ENCODE data around the gene ACVR1.
"Not testable (repeated sequence)": the region's sequence is repeated elsewhere in the genome, so short reads cannot be mapped to it uniquely, and the experiment has no call there.

The ACVR1 gene

DNA sequence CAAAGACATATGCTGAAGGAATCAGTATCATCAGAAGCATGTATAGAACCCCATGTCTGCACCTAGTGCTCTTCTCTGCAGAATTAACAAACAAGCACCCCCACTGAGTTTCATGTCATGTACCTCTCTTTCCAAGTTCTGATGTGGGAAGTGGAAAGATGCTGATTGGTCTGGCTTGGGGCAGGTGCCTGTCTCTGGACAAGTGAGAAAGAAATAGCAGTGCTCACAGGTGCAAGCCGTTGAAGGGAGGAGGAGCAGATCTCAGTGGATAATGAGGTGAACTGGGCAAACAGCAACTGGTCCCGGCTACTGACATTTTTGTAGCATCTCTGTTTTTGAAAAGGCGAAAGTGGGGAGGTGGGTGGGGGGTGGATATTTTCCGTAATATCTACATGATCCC lies 17.5 kb upstream of the ACVR1 start:
- DNase-seq, result no peak

DNA sequence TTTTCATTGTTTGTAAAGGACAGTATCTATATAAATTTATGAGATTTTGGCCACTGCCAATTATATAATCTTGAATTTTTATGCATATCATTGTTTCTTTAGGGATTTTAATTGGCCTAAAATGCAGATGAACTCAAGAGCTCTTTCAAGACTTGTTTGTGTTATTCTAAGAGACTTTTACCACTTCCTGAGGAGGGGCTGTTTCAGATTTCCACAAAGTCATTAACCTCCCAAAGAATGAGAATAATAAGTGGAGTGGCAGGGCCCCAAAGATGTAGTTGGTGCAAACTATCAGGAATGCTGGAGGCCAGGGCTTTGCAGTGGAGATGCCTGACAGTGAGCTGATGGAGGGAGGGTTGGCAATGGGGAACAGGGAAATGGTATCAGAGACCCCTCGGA lies 15.5 kb upstream of the ACVR1 start:
- peak; percentile 23 for DNase-seq

DNA sequence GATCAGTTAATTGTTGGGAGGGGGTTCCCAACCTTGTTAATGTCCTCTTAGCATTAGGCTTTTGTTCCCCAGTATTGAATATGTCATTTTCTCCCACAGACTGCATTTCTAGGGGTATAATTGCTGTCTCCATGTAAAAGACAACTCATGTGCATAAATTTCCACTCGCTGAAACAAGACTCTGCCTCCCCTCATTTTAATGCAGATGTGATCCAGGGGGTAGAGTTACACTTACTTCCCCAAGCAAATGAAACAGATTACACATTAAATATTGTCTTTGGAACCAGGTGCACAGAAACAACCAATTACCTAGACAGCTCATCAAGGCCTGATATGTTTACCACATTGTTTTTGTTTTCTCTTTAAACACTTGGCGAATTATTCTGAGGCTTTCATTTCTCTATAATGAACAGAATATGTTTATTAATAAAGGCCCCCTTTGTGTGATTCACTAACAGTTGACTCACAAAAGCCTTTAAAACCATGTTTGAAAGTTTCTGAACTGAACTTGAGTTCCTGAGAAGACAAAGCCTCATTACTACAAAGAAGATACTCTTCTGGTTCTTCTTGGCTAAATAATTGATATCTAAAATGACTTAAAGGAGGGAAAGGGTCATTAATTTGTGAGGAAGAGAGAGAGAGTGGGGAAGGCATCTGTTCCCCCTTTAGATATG lies 15.0 kb upstream of the ACVR1 start:
- peak; percentile 68 for DNase-seq

DNA sequence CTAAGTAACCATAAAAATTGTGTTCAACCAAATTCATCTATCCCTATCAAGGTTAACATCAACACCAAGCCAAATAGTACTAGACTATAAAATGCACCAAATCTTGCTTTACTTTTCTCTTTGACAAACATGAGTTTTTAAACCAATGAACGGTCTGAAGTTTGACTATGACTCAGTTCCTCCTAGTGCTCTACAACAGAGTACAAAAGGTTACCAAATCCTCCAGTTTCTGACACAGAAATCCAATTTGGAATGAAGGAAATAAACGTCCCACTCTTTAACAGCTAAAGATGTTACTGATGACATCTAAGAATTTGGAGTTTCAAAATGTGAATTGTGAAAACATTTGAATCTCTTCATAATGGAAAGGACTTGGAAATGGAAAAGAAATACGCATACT lies 11.8 kb upstream of the ACVR1 start:
- no peak for DNase-seq

DNA sequence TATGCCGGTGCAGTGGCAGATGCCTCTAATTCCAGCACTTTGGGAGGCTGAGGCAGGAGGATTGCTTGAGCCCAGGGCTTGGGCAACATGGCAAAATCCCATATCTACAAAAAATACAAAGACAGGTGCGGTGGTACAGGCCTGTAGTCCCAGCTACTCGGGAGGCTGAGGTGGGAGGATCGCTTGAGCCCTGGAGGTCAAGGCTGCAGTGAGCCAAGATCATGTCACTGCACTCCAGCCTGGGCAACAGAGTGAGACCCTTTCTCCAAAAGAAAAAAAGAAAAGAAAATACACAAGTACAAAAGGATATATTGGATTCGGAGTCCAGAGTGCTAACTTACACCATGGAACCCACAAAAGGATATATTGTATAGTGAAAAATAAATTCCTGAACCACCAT lies 8.4 kb upstream of the ACVR1 start:
- DNase-seq, result not testable (repeated sequence)

DNA sequence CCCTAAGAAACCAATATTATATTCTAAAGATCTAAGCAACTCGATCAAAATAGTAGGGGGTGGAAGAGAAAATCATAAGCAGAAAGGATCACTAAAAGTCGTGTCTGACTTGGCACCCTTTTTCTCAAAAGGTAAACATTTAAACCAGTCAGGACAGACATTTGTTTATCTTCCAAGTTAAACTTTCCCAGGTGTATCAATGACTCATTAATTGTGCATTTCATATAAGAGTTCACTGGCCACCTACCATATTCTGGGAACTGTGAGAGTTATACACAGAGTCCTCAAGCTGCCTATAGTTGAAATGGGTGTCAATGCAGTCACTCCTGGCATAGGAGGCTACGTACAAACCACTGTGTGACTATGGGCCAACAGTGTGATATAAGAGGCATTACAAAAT lies 4.8 kb upstream of the ACVR1 start:
- no peak for DNase-seq

DNA sequence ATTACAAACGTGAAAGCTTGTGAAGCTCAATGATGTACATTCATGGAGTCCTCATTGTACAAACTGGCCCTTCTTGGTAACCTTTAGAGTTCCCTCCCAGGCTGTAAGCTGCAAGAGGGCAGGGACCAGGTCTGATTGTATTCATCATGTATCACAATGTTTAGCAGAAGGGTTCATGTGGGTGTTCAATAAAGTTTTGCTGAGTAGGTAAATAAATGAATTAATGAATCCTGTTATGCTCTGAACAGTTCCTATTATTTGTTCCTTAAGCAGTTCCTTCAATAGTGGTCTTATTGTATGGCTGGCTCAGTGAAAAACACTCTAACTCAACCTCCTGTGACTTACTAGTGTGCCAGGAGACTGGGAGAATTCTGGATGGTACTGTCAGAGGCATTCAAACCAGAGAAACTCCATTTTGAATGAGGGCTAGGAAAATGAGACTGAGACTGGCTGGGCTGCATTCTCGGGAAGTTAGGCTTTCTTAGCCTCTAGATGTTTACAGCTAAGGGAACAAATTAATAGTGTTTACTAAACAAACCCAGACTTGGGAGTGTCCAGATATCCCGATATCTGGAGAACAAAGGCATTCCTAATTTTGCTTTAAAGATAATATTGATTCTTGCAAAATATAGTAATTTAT lies 1.8 kb upstream of the ACVR1 start:
- DNase-seq, result no peak

DNA sequence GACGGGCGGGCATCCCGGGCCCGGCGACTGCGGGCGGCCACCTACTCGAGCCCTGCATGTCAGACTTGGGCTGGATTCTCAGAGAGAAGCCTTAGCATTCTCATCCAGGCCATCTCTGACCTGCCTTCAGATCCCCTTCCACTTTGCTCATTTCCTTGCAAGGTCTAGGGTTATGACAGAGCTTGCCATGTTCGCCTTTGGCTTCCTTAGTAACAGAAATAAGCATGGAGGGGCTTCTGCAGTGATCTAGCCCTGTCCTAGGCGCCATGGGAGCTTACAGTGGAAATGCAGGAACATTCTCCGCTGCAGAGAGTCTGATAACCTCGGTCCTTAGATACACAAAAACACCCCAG lies 632 bp upstream of the ACVR1 start:
- DNase-seq, result no peak

DNA sequence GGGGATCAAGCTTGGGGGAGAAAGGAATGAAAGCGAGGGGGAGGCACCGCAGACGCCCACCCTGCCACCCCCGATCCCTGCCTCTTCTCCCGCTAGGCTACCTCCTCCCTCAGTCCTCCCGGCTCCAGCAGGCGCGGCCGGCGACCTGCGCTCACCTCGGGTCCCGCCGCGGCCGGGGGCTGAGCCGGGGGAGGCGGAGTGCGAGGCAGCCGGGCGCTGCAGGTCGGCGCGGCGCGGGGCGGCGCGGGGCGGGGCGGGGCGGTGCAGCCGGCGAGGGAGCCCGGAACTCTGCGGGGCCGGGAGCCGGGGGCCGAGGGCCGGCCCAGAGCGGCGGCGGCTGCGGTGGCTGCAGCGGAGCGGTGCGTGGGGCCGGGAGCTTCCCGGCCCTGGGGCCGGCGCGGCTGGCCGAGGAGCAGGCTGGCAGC lies 477 bp downstream of the ACVR1 start:
- DNase-seq, result no peak

DNA sequence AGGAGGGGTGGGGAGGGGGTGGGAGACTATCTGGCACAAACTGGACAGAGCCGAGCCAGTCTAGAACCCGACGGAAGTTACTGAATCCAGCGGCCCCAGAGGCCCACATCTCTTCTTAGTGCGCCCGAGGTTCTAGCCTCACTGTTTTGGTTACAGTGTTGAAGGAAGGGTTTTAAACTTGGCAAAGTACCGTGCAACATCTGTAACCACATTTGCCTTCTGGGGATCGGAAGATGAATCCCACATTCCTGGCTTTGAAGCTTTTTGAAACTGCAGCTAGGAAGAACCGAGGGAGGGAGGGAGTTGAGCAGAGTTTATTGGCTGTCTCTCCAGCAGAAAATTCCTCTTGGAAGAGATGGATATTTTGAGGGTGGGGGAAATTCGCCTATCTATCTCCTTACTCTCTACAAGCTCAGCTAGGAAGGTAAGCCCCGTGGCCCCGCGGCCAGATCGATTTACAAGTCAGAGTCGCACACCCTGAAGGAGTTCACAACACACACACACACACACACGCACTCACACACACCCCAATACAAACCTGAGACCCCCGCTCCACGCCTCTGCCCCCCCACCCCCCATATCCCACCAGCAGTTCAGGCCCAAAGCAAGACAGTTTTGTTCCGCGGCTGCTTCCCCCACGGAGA lies 1.0 kb downstream of the ACVR1 start:
- no peak for DNase-seq

DNA sequence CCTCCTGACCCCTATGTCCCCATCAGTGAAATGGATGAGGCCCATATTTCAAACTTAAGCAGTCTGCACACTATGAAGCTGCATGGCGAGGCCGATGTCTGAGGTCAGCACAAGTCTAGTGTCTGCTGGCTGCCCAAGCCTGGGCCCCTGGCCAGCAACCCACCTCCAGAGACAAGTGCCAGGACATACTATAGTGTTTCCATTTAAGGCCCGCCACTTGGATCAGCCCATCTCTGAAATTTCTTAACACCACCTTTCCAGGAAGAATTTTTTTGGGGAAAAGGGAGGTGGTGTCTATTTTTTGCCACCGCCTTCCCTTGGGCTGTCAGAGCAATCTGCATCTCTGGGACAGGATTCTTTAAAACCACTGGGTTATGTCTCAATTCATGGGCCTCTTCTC lies 1.8 kb downstream of the ACVR1 start:
- no peak for DNase-seq

DNA sequence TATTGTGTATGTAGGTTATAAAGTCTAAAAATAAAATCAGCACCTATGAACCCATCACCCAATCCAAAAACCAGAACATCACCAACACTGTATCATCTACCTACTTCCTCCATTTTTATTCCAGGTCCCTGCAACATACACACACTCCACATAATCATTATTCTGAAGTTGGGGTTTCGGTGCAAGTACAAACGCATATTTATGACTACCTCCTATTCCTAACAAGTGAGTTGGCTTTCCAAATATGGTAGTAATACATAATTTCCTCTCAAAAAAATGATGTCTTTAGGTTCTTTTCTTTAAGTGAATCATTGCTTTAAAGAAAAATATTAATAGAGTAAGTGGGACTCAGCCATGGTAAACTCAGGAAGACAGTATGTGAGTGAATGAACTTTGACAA lies 3.3 kb downstream of the ACVR1 start:
- no peak for DNase-seq

DNA sequence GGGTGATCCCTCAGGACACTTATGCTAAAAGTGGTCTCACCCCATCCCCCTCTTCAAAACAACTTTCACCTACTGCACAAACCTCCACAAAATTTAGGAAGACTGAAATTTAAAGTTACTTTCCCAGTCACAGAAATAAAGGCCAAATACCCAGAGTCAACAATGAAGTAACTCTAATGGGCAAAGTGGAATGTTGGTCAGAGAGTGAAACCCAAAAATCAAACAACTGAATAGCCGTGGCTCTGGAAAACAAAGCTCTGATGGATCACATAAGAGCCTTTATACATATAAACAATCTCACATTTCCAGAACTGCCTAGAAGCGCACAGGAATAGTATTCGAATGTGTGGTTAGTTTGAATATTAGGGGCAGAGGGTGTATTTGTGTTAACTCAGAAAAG lies 4.7 kb downstream of the ACVR1 start:
- DNase-seq, result no peak

DNA sequence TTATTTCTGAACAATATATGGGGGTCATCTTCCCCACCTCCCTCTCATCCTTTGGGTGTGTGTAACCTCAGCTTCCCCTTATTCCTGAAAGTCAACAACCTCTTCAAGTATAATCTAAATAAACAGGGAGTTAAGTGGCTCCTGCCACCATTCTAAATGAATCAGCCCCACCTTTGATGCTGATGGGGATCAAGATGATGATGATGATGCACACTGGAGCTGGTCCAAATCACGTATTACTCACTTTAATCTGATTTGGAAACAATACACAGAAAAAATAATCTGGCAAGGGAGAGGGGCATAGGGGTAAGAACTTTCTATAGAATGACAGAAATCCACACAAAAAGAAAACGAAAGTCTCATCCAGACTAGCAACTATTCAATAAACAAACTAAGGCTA lies 7.1 kb downstream of the ACVR1 start:
- no peak for DNase-seq

DNA sequence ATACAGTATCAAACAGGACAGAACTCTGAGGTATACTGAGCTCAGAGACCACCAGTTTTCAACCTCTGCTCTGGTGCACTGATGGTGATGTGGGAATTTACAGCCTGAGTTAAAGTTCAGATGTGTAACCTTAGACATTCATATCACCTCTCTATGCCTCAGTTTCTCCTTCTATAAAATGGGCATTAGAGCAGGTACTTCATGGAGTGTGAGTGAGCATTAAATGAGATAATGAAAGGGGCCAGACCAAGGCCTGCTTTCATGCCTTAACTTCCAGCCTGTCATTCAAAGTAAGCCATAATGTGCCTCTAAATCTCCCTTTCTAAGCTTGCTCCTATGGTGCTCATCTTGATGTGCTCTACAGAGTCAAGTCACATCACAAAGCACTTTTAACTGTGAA lies 8.4 kb downstream of the ACVR1 start:
- no peak for DNase-seq

DNA sequence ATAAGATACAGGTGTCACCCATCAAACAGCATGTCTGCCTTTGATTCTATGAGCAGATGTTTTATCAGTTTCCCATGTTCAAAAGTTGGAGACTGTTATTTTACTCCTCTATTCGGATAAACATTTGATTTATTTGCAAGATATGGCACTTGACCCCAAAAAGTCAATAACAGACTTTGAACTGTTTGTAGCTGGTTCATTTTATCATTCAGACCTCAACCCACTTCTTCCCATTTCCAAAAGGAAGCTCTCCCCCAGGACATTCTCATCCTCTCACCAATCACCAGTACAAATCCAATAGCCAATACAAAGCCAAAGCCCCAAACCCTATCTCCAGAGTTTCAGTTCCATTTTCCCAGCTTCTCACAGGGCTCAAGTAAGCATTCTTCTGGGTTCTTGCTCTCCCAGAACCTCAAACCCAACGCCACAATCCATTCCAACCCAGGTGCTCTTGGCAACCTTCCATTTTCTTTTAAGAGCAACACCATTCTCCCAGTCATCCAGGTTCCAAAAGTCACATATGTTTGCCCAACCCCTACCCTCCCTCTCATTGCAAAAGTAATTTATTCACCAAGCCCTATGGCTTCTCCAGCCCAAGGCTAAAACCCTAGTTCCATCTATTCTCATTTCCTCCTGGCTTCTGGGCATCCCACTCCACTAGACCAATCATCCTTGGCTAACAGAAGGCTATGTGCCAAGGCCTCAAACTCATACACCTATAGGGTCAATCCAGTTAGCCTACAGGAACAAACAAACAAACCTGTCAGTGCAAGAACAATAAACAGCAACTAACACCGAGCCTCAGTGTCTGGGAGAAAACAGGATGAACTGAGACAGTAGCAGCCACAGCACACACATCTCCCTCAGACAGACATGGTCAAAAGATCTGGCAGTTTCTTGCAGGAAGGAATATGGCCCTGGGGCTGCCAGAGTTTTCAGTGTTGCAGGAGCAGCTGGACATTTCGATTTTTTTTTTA lies 9.2 kb downstream of the ACVR1 start:
- DNase-seq, result no peak

DNA sequence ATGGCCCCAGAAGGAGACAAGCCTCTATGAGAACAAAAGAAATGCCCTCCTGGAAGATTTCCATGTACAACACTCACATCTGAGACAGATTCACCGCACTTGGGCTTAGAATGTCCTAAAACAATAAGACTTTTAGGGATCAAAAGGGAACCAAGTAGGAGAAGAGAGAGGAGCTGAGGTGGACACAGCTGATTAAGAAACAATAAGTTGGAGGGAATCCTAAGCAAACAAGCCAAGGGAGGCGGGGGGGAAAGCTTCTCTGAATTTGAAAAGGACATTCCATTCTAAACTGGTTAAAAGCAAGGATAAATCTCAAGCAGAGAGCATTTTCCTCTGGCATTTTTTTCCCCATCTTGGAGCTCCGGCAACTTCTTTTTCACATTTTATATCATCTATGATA lies 9.9 kb downstream of the ACVR1 start:
- no peak for DNase-seq

DNA sequence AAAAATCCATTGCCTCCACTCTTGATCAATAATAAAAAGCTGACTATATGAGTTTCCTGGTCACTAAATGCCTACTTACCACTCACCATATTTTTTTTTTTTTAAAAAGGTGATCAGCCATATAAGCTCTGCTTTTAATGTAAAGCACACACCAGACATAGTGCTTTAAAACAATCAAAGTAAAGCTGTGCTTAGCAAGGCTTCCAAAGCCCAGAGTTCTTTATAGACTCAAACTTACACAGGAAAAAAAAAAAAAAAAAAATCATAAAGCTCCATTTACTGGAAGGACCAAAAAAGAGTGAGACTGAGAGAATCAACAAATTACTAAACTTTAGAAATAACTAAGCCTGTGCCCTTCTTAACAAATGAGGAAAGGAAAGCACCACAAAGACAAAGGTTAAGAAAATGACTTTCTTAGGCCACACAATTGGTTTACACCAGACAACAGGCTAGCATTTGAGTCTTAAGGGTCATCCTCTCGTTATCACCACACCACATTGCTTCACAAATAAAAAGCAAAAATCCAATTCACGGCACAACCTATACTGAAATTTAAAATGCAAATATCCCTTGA lies 11.2 kb downstream of the ACVR1 start:
- DNase-seq, result no peak

DNA sequence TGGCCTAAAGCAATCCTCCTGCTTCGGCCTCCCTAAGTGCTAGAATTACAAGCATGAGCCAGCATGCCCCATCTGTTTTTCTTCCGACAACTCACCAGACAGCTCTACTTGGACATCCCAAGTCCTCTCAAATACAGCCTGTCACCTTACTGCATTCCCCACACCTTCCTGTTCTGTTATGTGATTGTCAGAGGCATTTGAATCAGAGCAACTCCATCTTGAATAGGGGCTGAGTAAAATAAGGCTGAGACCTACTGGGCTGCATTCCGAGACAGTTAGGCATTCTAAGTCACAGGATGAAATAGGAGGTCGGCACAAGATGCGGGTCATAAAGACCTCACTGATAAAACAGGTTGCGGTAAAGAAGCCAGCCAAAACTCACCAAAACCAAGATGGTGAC lies 17.3 kb downstream of the ACVR1 start:
- DNase-seq, result no peak

DNA sequence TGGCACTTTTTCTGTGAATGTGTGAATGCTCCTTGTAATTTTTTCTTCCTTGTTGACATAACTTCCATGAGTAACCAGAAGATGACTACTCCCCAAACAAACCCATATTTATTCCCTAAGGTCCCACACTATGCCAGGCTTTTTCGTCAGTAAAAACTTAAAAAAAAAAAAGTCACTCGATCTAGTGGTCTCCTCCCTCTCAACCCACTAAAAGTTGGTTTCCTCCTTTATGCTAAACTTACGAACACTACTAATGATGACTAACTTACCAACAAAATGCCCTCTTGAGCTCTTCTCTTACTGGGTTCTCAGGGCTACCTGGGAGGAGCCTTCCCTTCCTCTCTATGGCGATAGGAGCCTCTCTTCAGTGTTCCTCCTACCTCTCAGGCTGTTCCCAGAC lies 18.2 kb downstream of the ACVR1 start:
- DNase-seq, result no peak

DNA sequence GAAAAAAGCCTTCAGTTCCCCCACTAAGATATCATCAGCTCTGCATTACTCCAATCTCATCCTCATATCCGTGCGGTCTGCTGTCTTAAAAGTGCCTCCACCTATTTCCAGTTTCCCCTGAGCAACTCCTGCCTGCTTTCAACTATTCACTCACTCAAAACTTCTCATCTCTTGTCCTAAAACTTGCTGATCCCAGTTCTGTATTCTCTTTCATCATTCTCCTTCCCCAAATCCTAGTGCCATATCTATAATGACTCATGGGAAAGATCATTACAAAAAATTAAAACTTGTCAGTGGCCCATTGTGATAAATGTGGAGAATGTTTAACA lies 20.0 kb downstream of the ACVR1 start:
- DNase-seq, result no peak

DNA sequence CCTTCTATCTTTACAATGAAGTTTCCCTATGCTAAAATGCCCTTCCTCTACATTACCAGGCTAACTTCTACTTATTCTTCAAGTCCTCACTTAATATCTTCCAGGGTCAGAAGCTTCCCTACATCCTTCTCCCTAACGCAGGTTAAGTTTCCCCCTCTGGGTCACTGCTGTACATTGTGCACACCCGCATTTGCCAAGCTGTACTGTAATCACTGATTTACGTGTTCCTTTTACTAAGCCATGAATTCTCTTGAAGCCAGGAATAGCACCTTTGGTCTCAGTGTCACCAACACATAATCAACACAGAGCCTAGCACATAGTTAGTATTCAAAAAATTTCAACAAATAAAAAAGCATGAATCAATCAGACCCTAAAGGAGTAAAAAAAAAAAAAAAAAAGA lies 22.3 kb downstream of the ACVR1 start:
- no peak for DNase-seq

DNA sequence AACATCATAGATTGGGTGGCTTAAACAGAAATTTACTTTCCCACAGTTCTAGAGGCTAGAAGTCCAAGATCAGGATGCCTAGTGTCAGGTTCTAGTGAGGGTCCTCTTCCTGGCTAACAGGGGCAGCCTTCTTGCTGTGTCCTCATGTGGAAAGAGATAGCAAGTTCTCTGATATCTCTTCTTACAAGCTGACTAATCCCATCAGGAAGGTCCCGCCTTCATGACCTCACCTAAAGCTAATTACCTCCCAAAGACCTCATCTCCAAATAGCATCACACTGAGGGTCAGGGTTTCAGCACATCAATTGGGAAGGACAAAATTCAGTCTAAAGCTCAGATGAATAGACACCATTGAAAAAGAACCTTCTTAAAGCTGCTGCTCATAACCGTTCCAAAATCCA lies 22.9 kb downstream of the ACVR1 start:
- DNase-seq, result no peak
